Large intestine (tissue), 3 donors: ENCODE data around the gene PRRX1. TPM values are rescaled to one million over a fixed set of nuclear protein-coding genes. Genes with fewer than 3 reads are reported as not detected.

Experiments
- DNase-seq, 2 donors: peaks; one replicate each; pipeline versions ENCODE4 v3.0.0 to v3.0.0-alpha.2; 2013
- H3K27ac ChIP-seq: one replicate; pipeline ENCODE4 v1.5.1; 2013; ENCODE audit warnings: low read length
- H3K27me3 ChIP-seq: 2 replicates; pipeline ENCODE4 v1.6.1; 2013; ENCODE audit warnings: low read length; ENCODE audit not compliant: control insufficient read depth, insufficient read depth
- H3K36me3 ChIP-seq: 2 replicates; pipeline ENCODE4 v1.6.1; 2013; ENCODE audit warnings: low read length; ENCODE audit not compliant: control insufficient read depth, insufficient read depth
- H3K4me1 ChIP-seq: one replicate; pipeline ENCODE4 v1.6.1; 2013; ENCODE audit warnings: low read length; ENCODE audit not compliant: control insufficient read depth, insufficient read depth
- H3K4me3 ChIP-seq: one replicate; pipeline ENCODE4 v1.5.1; 2013; ENCODE audit warnings: low read length
- H3K9me3 ChIP-seq: one replicate; pipeline ENCODE4 v1.6.1; 2013; ENCODE audit warnings: mild to moderate bottlenecking, low read depth, low read length, moderate library complexity; ENCODE audit not compliant: control insufficient read depth
- WGBS: methylation state at CpG from one replicate; pipeline ENCODE4 v1.1.5; 2013; ENCODE audit warnings: low lambda C conversion rate; ENCODE audit not compliant: insufficient coverage; 5-methylcytosine and 5-hydroxymethylcytosine counted together
- polyA plus RNA-seq: library from polyadenylated mRNA; unstranded; fragments of 120-200 nt; gene quantifications from one replicate; pipeline ENCODE4 v1.2.1, GENCODE V29; 2013

The PRRX1 gene
- polyA plus RNA-seq, 1 donor = 3.3 TPM

DNA sequence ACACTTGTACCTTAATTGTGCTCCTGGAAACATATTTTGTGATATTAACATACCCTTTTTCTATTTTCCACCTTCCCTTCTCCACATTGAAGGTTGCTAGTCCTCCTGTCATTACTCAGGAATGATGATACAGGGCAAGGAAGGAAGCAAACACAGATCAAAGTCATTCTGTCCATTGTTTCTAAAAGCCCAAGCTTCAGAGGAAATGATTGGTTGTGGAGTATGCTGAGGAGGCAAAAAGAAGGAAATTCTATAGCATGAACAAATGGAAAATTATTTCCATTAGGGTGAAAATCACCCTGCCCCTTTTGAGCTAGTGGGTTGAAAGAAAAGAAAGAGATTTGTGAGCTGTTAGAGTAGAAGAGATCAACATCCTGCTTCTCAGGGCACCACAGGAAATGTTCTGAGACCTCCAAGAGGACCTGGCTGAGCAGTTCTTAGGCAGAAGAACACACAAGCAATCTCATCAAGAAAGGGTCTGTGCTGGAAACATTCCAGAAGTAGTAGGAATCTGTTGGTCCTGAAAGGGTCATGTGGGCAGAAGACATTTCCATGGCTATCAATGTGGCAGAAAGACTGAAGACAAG lies 29.0 kb upstream of the PRRX1 start:
- DNase-seq = no peak
- Histone ChIP-seq H3K4me1 (no peaks in the 10 kb centered on the region), H3K4me3 (no peak overlapping the region), H3K36me3 (no peaks in the 10 kb centered on the region), H3K27ac (no peak overlapping the region), H3K9me3 (no peaks in the 10 kb centered on the region), H3K27me3 (no peaks in the 10 kb centered on the region)

DNA sequence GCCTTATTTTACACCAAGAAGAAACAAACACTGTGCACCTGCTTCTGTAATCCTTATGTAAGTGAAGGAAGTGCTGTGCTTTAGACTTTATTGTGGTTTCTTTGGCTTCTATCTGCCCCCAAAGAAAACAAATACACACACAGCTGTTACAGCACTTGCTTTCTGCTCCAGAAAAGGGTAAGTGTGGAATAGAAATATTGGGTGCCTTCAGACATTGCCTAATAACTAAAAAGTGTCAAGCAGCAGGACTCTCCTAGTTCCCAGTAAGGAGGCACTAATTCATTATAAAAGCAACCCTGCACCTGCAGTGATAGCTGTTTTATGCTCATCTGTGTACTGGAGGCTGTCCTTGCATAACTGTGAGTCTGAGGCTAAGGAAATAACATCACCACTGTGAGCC lies 23.4 kb upstream of the PRRX1 start:
- H3K27me3 ChIP-seq = no peaks in the 10 kb centered on the region
- DNase-seq = no peak
- no peaks in the 10 kb centered on the region for H3K9me3 ChIP-seq
- no peaks in the 10 kb centered on the region for H3K4me1 ChIP-seq
- no peak overlapping the region for H3K27ac ChIP-seq
- no peaks in the 10 kb centered on the region for H3K36me3 ChIP-seq
- H3K4me3 ChIP-seq = no peak overlapping the region

DNA sequence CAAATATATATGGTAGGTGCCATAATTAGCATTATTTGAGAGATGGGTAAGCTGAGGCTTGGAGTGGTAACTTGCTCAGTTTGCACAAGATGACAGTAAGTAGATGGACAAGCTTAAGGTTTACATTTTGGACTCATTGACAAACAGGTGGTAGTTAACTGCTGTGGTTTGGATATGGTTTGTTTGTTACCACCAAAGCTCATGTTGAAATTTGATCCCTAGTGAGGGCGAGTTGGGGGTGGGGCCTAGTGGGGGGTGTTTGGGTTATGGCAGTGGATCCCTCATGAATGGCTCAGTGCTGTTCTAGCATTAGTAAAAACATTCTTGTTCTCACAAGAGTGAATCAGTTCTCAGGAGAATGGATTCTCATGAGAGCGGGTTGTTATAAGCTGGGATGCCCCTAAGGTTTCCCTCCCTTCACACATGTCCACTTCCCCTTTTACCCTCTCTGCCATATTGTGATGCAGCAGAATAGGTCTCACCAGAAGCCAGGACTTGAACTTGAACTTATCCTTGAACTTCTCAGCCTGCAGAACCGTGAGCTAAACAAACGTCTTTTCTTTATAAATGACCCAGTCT lies 6.6 kb upstream of the PRRX1 start:
- H3K27me3 ChIP-seq = peaks cover 53% of the 10 kb centered on the region

DNA sequence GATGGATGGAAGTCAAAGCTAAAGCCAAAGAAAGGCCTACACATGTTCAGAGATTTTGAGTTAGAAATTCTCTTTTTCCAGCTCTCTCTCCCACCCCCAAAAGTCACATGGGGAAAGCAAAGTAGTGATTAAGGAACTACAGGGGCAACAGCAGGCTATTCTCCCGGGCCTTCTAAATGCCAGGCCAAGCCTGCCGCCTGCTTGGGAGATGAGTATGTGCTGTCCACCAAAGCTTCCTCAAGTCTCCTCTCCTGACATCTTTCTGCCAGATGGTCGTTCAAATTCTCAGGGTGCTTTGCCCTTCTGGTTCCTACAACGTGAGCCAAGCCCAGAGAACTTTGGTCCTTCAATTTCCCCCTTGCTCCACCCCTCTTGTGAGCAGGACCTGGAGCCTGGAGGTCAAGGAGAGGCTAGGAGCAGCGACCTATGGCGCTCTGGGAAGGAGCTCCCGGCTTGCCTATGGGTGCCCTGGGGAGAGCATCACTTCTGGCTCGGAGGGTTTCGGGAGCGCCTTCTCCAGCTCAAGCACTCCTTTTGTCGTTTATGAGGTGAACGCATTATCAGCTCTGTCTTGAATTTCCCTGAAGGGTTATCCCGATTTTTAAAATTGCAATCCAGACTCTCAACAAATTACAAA lies 4.4 kb upstream of the PRRX1 start:
- 29% methylated on average over 1 of the region's 13 CpGs for WGBS
- H3K36me3 ChIP-seq = no peaks in the 10 kb centered on the region
- H3K4me1 ChIP-seq = peaks cover 10% of the 10 kb centered on the region
- H3K4me3 ChIP-seq = no peak overlapping the region
- peaks cover 7% of the 10 kb centered on the region for H3K9me3 ChIP-seq
- peaks cover 73% of the 10 kb centered on the region for H3K27me3 ChIP-seq
- H3K27ac ChIP-seq = no peak overlapping the region
- DNase-seq = no peak

More for the DNA sequence above, 6.6 kb upstream of the PRRX1 start:
- H3K9me3 ChIP-seq = no peaks in the 10 kb centered on the region
- no peak for DNase-seq
- H3K36me3 ChIP-seq = no peaks in the 10 kb centered on the region
- peaks cover 3% of the 10 kb centered on the region for H3K4me1 ChIP-seq
- H3K27ac ChIP-seq = no peak overlapping the region
- H3K4me3 ChIP-seq = no peak overlapping the region
- WGBS = no CpG with 5 or more reads among the region's 4 CpGs

DNA sequence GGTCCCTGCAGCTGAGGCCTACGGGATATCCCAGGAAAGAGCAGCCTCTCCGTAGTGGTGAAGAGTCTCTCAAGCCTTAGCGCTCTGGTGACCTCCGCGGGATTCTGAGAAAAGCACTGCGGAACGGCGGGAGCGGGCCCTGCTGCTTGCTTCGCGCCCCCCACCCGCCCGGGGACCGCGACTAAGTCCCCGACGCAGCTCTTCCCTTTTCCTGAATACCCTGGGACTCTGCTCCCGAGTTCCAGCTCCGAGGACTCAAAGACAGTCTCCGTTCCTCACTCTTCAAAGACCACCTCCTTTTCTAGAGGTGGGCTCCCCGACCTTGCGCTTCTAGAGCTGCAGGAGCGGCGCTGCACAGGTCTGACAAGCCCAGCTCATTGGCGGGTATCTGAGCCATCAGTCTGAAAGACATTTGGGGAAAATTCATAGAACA lies 3.6 kb upstream of the PRRX1 start:
- peaks cover 17% of the 10 kb centered on the region for H3K4me1 ChIP-seq
- no peak overlapping the region for H3K4me3 ChIP-seq
- no CpG with 5 or more reads among the region's 25 CpGs for WGBS
- DNase-seq = no peak
- H3K9me3 ChIP-seq = peaks cover 11% of the 10 kb centered on the region
- H3K27ac ChIP-seq = no peak overlapping the region
- H3K36me3 ChIP-seq = no peaks in the 10 kb centered on the region
- peaks cover 81% of the 10 kb centered on the region for H3K27me3 ChIP-seq

DNA sequence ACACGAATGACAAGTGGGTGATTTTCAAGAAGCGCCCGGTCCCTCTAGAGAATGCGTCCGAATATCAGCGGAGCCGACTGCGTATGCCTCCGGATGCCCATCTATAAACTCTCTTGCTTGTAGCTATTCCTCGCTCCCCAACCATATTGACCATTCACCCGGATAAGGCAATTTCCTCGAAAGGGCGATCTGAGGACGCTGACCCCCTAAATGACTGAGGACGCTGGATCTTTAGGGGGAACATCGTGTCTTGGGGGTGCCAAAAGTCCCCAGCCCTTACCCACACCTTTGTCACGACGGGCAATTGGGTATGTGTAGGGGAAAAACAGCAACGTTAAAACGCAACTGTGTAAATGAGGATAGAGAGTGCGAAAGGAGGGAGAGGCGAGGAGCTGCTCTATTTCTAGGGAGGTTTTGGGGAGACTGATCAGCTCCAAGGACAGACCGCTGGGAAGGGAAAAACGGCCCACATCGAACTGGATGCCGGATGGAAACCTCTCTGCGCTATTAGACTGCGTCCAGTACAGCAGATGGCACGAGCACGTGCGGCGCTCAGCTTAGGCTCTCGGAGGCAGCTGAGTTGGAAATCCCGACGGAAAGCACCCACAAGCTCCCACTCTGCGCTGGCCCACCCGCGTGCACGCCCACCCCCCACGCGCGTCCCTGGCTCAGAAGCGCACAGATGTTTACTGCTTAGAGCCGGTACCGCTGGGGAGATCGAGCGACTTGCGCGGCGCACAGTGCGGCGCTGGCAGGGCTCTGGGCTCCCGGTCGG lies 2.9 kb upstream of the PRRX1 start:
- H3K36me3 ChIP-seq = no peaks in the 10 kb centered on the region
- no peak overlapping the region for H3K27ac ChIP-seq
- peaks cover 19% of the 10 kb centered on the region for H3K4me1 ChIP-seq
- WGBS = no CpG with 5 or more reads among the region's 54 CpGs
- DNase-seq = no peak
- peaks cover 11% of the 10 kb centered on the region for H3K9me3 ChIP-seq
- no peak overlapping the region for H3K4me3 ChIP-seq
- peaks cover 87% of the 10 kb centered on the region for H3K27me3 ChIP-seq

DNA sequence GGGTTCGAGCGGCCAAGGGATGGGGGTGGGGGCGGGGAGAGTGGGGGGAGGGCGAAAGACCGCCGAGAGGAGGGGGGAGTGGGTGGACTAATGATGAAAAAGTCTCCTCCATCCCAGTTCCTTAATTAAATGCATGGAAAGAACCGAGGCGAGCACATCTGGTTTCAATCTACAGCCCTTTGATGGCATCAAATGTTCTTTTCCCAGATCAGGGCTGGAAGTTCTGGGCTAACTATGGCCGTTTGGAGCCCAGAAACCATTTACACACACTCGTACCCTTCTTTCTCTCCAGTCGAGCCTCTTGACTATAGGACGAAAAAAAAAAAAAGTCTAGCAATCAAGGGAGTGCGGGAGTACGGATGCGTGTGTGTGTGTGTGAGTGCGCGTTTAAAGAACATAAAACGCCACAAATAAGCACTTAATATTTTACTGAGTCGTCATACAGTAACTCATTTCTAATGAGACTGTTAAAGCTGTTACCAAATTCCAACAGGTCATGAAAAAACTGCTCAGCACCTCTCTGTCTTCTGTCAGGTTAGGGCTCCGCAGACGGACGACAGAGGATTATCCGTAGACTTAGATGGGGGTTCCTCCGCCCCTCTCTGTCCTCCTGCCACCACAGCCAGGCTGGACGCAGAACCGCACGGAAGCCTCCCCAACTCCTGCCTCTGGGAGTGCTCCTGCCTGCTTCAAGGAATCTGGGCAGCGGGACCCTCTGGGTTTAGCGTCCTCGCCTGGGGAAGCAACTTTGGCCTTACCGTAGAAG lies 2.1 kb upstream of the PRRX1 start:
- Histone ChIP-seq H3K4me1 (peaks cover 19% of the 10 kb centered on the region), H3K27me3 (peaks cover 90% of the 10 kb centered on the region), H3K36me3 (no peaks in the 10 kb centered on the region), H3K4me3 (no peak overlapping the region), H3K9me3 (peaks cover 11% of the 10 kb centered on the region), H3K27ac (no peak overlapping the region)
- 0% methylated on average over 2 of the region's 31 CpGs for WGBS
- no peak for DNase-seq

DNA sequence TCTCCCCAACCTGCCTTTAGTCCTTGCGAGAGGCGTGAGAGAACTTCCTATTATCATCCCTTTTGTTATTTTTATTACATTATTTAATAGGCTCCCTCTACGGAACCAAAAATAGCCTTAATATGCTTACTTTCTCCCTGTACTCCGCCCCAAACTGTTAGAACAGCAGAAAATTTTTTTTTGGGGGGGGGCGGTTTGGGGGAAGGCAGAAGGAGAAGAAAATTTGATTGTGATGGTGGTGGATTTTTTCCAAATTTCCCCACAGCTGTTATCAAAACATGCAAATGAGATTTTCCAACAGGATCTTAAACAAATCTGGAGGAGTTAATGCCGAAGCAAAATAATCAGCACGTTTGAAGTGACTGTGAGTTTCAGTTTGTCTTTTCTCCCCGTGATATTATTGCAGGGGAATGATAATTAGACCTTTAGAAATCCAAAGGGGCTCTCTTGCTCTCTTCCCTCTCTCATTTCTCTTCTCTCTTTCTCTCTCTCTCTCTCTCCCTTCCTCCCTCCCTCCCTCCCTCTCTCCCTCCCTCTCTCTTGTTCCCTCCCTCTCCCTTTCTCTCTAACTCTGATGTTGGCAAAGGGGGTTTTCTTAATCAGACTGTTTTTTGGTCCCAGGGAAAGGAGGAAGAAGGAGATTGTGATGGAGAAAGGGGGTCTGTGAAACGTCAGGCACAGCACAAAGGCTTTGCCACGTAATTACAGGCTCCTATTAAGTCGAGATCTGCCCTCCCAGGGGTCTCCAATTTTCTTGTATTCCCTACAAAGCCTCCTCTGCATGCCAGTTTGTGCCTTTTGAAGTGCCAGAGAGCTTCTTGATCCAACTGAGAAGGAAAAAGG lies 1.1 kb upstream of the PRRX1 start:
- peaks cover 19% of the 10 kb centered on the region for H3K4me1 ChIP-seq
- H3K27ac ChIP-seq = no peak overlapping the region
- H3K4me3 ChIP-seq = no peak overlapping the region
- 40% methylated on average over 1 of the region's 11 CpGs for WGBS
- DNase-seq = no peak
- H3K9me3 ChIP-seq = peaks cover 11% of the 10 kb centered on the region
- H3K36me3 ChIP-seq = no peaks in the 10 kb centered on the region
- peaks cover 93% of the 10 kb centered on the region for H3K27me3 ChIP-seq

DNA sequence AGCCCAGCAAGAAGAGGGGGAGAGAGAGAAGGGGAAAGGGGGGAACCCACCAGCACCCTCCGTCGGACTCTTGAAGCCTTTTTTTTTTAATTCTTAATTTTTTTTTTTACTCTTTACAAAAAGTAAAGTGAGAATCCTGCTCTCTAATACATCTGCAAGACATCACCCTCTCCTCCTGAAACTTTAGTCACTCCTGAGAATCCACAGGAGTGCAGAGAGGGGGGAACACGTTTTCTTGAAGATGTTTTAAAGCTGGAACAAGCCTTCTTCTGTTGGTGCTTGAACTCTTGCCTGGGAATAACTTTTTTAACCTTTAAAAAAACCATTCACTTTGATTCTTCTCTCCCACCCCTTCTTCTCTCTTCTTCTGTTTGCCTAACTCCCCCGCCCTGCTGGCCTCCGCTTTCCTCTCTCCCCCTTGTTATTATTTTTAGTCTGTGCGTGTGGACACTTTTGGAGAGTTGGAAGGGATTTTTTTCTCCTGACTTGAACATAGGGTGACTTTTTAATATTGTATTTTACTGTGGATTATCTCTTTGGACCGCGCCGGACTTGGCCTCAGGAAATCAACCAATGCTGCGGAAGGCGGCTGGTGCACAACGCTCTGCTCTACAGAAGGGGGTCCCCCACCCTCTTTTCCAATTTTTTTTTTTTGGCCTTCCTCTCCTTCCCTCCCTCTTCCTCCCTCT lies 383 bp upstream of the PRRX1 start:
- 4% methylated on average over 8 of the region's 12 CpGs for WGBS
- no peak for DNase-seq
- Histone ChIP-seq H3K9me3 (peaks cover 11% of the 10 kb centered on the region), H3K4me3 (no peak overlapping the region), H3K36me3 (no peaks in the 10 kb centered on the region), H3K27me3 (peaks cover 98% of the 10 kb centered on the region), H3K4me1 (peaks cover 19% of the 10 kb centered on the region), H3K27ac (no peak overlapping the region)
